Mucosa of rectum (tissue), 2 donors: ENCODE data around the gene S100A11.

ENCODE experiments used
- H3K27ac ChIP-seq, 2 donors: one replicate each; pipeline ENCODE4 v1.7.0; 2013; ENCODE audit warnings: inconsistent platforms in 2 of 2, low read depth in 2 of 2, low read length in 2 of 2
- H3K27me3 ChIP-seq, 2 donors: one replicate each; pipeline ENCODE4 v1.7.0; 2013; ENCODE audit warnings: low read length in 2 of 2; ENCODE audit not compliant: control insufficient read depth in 2 of 2, insufficient read depth in 2 of 2
- H3K36me3 ChIP-seq, 2 donors: one replicate each; pipeline ENCODE4 v1.7.0; 2013; ENCODE audit warnings: low read length in 2 of 2; ENCODE audit not compliant: control insufficient read depth in 2 of 2, insufficient read depth in 2 of 2
- H3K4me1 ChIP-seq, 2 donors: one replicate each; pipeline ENCODE4 v1.7.0; 2013; ENCODE audit warnings: low read length in 2 of 2, mild to moderate bottlenecking in 1 of 2; ENCODE audit not compliant: control insufficient read depth in 2 of 2, insufficient read depth in 2 of 2
- H3K4me3 ChIP-seq, 2 donors: one replicate each; pipeline ENCODE4 v1.7.0; 2013; ENCODE audit warnings: low read length in 2 of 2
- H3K9ac ChIP-seq, 2 donors: one replicate each; pipeline ENCODE4 v1.7.0; 2013; ENCODE audit warnings: low read length in 2 of 2, low read depth in 1 of 2, mild to moderate bottlenecking in 1 of 2
- H3K9me3 ChIP-seq, 2 donors: one replicate each; pipeline ENCODE4 v1.7.0; 2013; ENCODE audit warnings: low read length in 2 of 2; ENCODE audit not compliant: control insufficient read depth in 2 of 2
- donor health status: healthy.
- donor health status: Normal muscosa, but diverticular disease.

S100A11 gene

DNA sequence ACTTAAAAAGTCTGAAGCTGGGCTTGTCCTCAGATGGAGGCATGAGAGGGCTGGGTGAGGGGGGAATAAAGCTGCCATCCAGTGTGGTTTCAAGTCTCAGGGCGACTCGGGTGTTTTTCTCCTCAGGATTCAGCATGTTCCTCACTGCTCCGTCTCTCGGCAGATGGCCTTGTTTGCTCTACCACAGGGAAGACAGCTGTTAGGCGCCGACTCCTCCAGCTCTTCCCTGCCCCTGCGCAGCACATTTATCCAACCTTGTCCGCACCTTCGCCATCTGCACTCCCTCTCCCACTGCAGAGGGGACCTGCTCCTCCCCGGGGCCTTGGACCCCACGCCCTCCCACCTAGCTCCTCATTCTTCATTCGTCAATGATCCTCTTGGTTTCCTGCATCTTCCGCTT lies 16.6 kb upstream of the S100A11 start:
- H3K9me3 ChIP-seq = no peaks in the 10 kb centered on the region
- no peak overlapping the region for H3K9ac ChIP-seq
- no peak overlapping the region for H3K4me3 ChIP-seq
- H3K36me3 ChIP-seq = no peaks in the 10 kb centered on the region
- H3K4me1 ChIP-seq = peaks cover 2 to 5% of the 10 kb centered on the region in 2 donors
- H3K27ac ChIP-seq = no peak overlapping the region
- no peaks in the 10 kb centered on the region for H3K27me3 ChIP-seq

DNA sequence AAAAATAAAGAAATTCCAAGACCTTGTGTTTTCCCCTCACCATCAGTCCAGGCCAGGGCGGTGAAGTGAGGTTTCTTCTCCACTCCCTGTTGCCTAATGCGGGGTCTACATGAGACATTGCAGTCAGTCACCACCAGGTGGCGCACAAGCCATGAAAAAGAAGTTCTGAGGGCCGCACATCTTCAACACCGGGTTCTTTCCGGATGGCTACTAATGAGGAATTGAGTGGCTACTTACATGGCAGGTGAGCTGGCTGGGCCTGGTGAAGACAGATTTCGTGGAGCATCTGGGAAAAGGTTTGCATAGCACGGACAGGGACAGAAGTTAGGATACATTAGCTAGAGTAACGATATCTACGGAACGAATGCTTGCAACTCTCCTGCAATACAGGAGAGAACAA lies 15.8 kb upstream of the S100A11 start:
- Histone ChIP-seq H3K9me3 (no peaks in the 10 kb centered on the region), H3K4me1 (peaks cover 10 to 13% of the 10 kb centered on the region in 2 donors), H3K27ac (no peak overlapping the region), H3K4me3 (no peak overlapping the region), H3K9ac (no peak overlapping the region), H3K27me3 (no peaks in the 10 kb centered on the region), H3K36me3 (no peaks in the 10 kb centered on the region)

DNA sequence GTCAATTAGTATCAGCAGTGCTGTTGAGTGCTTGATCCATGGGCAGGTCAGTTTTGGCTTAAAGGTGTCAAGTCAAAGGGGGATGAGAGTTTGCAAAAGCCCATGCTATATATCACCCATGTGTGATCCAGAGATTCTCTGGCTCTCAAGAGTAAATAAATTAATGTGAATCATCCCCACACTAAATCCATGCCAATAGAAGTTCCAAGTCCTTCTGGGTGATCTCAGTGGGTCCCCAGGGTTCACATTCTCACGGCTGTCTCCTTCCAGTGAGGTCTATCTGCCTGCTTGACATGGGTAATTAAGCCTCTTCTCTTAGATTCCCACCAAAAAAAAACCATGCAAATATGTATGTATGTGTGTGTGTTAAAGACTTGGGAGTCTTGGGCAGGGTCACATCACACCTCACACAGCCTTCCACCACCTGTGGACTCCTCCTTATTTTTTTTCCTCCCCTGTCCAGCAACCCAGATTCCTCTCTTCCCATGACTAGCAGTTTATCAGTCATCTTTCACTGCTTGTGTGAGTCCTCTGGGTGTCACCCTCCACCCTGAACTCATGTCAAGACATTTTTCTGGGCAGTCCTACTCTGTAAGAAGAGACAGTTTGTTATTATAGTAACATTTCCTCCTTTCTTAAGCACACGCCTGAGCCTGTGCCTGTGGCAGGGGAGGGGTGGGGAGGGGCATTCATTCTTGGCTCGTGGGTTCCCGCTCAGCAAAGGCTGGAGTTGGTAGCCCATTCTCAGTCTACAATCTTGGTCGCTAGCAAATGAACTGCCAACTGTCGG lies 14.3 kb upstream of the S100A11 start:
- Histone ChIP-seq H3K4me3 (no peak overlapping the region), H3K9me3 (no peaks in the 10 kb centered on the region), H3K27ac (no peak overlapping the region), H3K27me3 (no peaks in the 10 kb centered on the region), H3K9ac (no peak overlapping the region), H3K4me1 (peaks cover 16 to 20% of the 10 kb centered on the region in 2 donors), H3K36me3 (no peaks in the 10 kb centered on the region)

DNA sequence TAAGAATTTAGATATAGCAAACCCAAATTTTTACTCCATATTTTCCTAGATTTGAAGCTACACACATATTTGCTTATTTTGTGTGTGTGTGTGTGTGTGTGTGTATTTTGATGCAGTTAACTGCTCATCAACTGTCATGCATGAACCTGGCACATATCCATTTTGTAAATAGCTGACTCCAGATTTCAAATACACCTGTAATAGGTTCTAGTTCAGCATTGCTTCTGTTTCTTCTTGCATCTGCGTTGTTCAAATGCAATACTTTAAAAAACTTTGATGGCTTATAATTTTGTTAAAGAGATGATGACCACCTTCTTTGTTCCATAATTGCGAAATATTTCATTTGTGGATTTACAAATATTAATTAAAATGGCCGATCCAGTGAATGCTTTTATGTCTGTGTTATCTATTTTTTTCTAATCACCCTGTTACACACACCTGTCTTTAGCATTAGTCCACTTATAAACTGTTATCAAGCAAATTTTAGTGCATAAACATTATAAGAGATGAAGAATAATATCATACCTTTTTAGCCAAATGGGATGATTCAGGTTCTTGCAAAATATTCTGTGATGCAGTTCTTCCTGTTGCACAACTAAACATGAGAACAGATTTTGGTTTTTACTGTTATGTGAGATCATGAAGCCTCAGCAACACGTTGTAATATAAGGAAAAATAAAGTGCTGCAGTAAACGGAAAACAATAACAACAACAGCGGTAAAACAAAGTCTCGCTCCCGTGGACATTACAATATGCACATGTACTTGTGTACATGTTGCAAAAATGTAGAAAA lies 12.7 kb upstream of the S100A11 start:
- H3K9me3 ChIP-seq = no peaks in the 10 kb centered on the region
- H3K4me3 ChIP-seq = no peak overlapping the region
- H3K27me3 ChIP-seq = no peaks in the 10 kb centered on the region

DNA sequence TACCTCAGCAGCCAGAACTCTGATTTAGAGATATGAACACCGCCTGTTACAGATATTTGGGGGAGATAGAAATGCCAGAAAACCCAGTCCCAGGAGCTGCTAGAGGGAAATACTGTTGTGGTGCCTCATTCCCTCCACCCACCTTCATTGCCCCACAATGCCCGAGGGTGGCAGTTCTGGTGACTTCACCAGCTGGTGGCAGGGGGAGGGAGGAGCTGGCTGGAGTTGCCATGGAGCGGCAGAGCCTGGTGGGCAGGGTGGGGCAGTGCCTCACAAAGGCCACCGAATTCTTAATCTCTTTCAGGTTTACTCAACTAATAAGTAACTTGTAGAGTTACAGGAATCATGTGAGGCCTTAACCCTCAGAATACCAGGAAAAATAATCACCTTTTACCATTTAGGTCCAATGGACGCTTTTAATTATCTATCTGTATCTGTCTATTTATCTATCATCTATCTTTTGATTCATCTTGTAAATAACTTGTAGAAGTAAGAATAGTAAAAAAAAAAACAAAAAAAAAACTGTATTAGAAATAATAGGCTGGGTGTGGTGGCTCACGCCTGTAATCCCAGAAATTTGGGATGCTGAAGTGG lies 11.7 kb upstream of the S100A11 start:
- H3K4me3 ChIP-seq = peak overlapping the region; percentile 57 to 61
- H3K27me3 ChIP-seq = no peaks in the 10 kb centered on the region
- peak overlapping the region; percentile 94 to 98 for H3K27ac ChIP-seq
- H3K4me1 ChIP-seq = peaks cover 16 to 22% of the 10 kb centered on the region in 2 donors
- no peaks in the 10 kb centered on the region for H3K36me3 ChIP-seq
- H3K9me3 ChIP-seq = no peaks in the 10 kb centered on the region
- peak overlapping the region; percentile 68 to 71 for H3K9ac ChIP-seq

More for the DNA sequence above, 12.7 kb upstream of the S100A11 start:
- no peaks in the 10 kb centered on the region for H3K36me3 ChIP-seq
- no peak overlapping the region for H3K27ac ChIP-seq
- H3K9ac ChIP-seq = no peak overlapping the region
- peaks cover 16 to 20% of the 10 kb centered on the region in 2 donors for H3K4me1 ChIP-seq

DNA sequence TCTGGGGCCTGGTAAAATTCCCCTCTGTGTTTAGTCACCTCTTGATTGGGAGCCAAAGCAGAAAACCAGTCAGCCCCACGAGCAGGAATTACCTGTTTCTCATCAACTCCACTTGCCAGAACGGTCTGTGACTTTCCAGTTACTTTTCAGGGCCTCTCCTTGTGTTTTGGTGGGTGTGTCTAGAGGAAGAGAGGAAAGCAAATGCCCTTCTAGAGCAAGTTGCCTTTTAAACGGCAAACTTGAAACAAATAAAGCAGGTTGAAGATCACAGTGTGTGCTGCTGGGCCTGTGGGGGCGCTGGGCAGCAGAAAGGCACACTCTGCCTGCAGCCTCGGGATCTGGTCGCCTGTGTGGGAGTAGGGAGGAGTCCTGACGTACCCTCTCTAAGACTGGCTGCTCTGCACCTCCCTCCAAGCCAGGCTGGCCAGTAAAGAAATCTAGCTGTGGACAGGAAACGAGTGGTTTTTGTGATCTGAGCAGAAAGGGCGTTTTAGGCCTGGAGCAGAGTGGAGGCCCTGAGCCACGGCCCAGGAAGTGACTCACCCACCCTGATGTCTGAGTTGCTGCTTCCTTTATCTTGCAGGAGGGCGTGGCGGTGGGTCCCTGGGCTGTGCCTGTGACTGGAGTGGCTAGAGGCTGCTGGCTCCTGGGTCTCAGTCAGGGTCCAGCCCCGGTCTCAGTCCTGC lies 11.1 kb upstream of the S100A11 start:
- peak overlapping the region; percentile 68 to 71 for H3K9ac ChIP-seq
- peaks cover 16 to 22% of the 10 kb centered on the region in 2 donors for H3K4me1 ChIP-seq
- peak overlapping the region; percentile 57 to 61 for H3K4me3 ChIP-seq
- H3K27ac ChIP-seq = peak overlapping the region; percentile 94 to 98
- no peaks in the 10 kb centered on the region for H3K36me3 ChIP-seq
- no peaks in the 10 kb centered on the region for H3K9me3 ChIP-seq
- H3K27me3 ChIP-seq = no peaks in the 10 kb centered on the region

DNA sequence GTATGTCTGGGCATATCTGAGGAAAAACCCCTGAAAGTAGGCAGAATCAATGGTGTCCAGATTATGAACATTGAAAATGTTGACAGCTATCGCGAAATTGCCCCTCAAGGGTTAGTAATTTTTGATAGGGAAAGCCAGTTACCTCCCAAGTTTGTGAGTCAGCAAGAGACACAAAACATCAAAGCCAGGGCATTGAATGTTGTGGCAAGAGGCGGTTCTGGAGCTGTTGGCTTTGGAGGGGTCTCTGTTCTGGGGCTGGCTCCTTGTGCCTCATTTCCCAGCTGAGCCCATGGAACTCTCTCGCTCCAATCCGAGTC lies 10.6 kb upstream of the S100A11 start:
- H3K9me3 ChIP-seq = no peaks in the 10 kb centered on the region
- H3K9ac ChIP-seq = peak overlapping the region; percentile 68 to 71
- H3K4me3 ChIP-seq = peak overlapping the region; percentile 57 to 61
- peaks cover 16 to 22% of the 10 kb centered on the region in 2 donors for H3K4me1 ChIP-seq
- peak overlapping the region; percentile 94 to 98 for H3K27ac ChIP-seq
- H3K27me3 ChIP-seq = no peaks in the 10 kb centered on the region
- no peaks in the 10 kb centered on the region for H3K36me3 ChIP-seq

DNA sequence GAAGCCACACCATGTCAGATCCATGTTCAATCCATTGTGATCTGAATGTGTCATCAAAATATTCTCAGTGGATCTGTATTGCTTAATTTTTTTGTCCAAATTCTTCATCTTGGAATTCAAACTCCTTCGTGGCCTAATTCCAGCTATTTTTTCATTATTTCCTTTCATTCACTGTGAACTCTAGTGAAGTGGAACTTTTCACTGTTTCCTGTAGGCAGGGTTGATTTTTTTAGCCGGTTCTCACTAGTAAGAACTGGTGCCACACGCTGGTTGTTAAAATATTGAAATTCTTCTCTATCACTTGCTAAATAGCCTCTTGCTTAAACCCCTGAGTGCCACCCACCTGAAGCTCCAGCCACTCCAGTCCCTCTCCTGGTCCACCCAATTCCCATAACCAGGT lies 7.6 kb upstream of the S100A11 start:
- Histone ChIP-seq H3K36me3 (no peaks in the 10 kb centered on the region), H3K27me3 (no peaks in the 10 kb centered on the region), H3K9me3 (no peaks in the 10 kb centered on the region), H3K9ac (no peak overlapping the region), H3K4me3 (no peak overlapping the region), H3K27ac (no peak overlapping the region), H3K4me1 (peaks cover 16 to 22% of the 10 kb centered on the region in 2 donors)

DNA sequence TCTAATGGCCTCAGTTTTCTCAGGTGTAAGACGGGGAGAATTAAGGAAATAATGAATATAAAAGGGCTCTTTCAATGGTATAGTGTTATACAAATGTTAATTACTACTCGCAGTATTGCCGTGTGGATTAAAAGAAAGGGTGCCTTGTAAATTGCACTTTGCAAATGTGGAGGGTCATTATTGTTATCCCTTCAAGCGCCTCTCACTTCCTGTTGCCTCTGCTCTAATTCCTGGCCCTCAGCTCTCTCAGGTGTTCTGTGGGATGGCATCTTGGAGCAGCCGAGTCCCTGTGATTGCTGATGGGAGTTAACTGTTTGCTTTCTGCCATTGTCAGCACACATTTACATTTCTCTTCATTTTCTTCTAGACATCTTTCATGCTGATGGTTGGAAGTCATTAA lies 7.1 kb upstream of the S100A11 start:
- Histone ChIP-seq H3K9ac (no peak overlapping the region), H3K9me3 (no peaks in the 10 kb centered on the region), H3K36me3 (no peaks in the 10 kb centered on the region), H3K27me3 (no peaks in the 10 kb centered on the region), H3K4me1 (peaks cover 16 to 22% of the 10 kb centered on the region in 2 donors), H3K27ac (no peak overlapping the region), H3K4me3 (no peak overlapping the region)
